Uterus (tissue), 2 donors: ENCODE data around the gene CTDSPL.

ENCODE experiments used
- CTCF ChIP-seq, 4 experiments: fragments of 200-600 bp in 2 of 4; fragments of 450-650 bp in 2 of 4; sonication (generic) in 2 of 4; IDR thresholded peaks; one replicate each; pipeline ENCODE4 v1.5.1; 2016 to 2019; ENCODE audit warnings: antibody characterized with exemption in 4 of 4, mild to moderate bottlenecking in 2 of 4, moderate library complexity in 1 of 4
- POLR2A ChIP-seq, 2 donors: fragments of 450-650 bp; IDR thresholded peaks; one replicate each; pipeline ENCODE4 v1.6.1; 2016; ENCODE audit warnings: antibody characterized with exemption in 2 of 2, mild to moderate bottlenecking in 1 of 2, moderate library complexity in 1 of 2

GRCh38 chr3:37909067-37909911, 47.6 kb downstream of the CTDSPL start:
- TF ChIP-seq CTCF (IDR thresholded peaks at IDR 0.05) (no peak), POLR2A (IDR thresholded peaks at IDR 0.05) (no peak)
